ENCODE results near the gene NPPA.

- no peak for TF ChIP-seq CTCF (IDR thresholded peaks at IDR 0.05)
- no peak for TF ChIP-seq EP300 (IDR thresholded peaks at IDR 0.05)
- TF ChIP-seq POLR2A (IDR thresholded peaks at IDR 0.05) = no peak
- TF ChIP-seq POLR2AphosphoS5 (IDR thresholded peaks at IDR 0.05) = no peak
Measured at GRCh38 chr1:11833900-11834299, 13.7 kb downstream of the NPPA start.

All from stomach (tissue), 4 donors.